ENCODE data around the gene TCEANC2.

Gene TCEANC2

GRCh38 chr1:54117815-54118563 lies 64.6 kb downstream of the TCEANC2 start:
- peak; percentile 47 for DNase-seq

- no peak for DNase-seq
Measured at GRCh38 chr1:54118704-54119103, 65.3 kb downstream of the TCEANC2 start.

- DNase-seq, result no peak
Measured at GRCh38 chr1:54120018-54120697, 66.8 kb downstream of the TCEANC2 start.

GRCh38 chr1:54120698-54121481 lies 67.5 kb downstream of the TCEANC2 start:
- no peak for DNase-seq

- peak; percentile 94 for DNase-seq
Measured at GRCh38 chr1:54121482-54122134, 68.2 kb downstream of the TCEANC2 start.

- DNase-seq, result no peak
Measured at GRCh38 chr1:54122135-54122751, 68.8 kb downstream of the TCEANC2 start.

- no peak for DNase-seq
Measured at GRCh38 chr1:54122992-54123391, 69.6 kb downstream of the TCEANC2 start.

GRCh38 chr1:54124472-54124871 lies 71.1 kb downstream of the TCEANC2 start:
- no peak for DNase-seq

- DNase-seq, result no peak
Measured at GRCh38 chr1:54124906-54125305, 71.5 kb downstream of the TCEANC2 start.

GRCh38 chr1:54125386-54126070 lies 72.1 kb downstream of the TCEANC2 start:
- DNase-seq, result no peak

GRCh38 chr1:54126271-54126815 lies 72.9 kb downstream of the TCEANC2 start:
- no peak for DNase-seq

- DNase-seq, result no peak
Measured at GRCh38 chr1:54127594-54128300, 74.3 kb downstream of the TCEANC2 start.

GRCh38 chr1:54129858-54130257 lies 76.5 kb downstream of the TCEANC2 start:
- DNase-seq, result no peak

GRCh38 chr1:54131419-54131818 lies 78.0 kb downstream of the TCEANC2 start:
- no peak for DNase-seq

- no peak for DNase-seq
Measured at GRCh38 chr1:54132495-54132894, 79.1 kb downstream of the TCEANC2 start.

- DNase-seq, result no peak
Measured at GRCh38 chr1:54134295-54134694, 80.9 kb downstream of the TCEANC2 start.

GRCh38 chr1:54135436-54136120 lies 82.2 kb downstream of the TCEANC2 start:
- no peak for DNase-seq

GRCh38 chr1:54136269-54136896 lies 83.0 kb downstream of the TCEANC2 start:
- DNase-seq, result no peak

GRCh38 chr1:54136963-54137533 lies 83.6 kb downstream of the TCEANC2 start:
- no peak for DNase-seq

Data from eye (tissue), 1 donor.